GM18519 (cell line): ENCODE results near the gene FAM163B.

Experiments used
- ATAC-seq: cut with Tn5 transposase; IDR thresholded peaks from one replicate; pipeline ENCODE4 v1.9.1; 2021; ENCODE audit warnings: mild to moderate bottlenecking, moderate library complexity; ENCODE audit not compliant: unreplicated experiment, low FRiP score

The FAM163B gene

DNA sequence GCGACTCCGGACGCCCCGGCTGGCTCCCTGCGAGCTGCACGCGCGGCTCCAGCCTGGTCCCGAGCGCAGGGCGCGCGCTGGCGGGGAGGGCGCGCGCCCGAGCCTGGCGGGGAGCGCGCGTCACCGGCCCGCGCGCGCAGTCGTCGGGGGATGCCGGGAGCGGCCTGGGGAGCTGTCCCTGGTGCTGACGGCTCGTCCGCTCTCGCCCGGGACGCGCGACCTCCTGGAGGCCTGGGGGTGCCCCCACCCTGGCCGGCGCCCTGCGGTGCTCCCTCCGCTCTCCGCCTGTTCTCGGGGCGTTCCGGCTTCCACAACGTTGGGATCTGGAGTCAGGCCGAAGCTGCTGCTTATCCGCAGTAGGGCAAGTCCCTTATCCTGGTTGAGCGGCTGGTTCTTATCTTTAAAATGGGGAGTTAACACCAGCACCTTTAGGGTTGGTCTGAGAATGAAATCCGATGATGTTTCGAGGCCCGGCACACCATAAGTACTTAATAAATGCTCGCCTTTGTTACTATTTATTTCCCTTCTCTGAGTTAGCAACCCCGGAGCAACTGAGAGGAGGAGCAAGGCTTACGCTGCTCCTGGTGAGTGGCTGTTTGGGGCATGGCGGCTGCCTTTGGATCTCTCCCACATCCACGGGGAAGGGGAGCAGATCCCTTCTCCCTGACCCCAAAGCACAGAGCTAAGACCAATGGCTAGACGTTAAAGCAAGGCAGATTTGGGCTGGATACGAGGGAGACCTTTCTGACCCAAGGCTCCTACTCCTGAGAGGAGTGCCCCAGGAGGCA, at the start of gene FAM163B:
Gene FAM163B, minus strand, starts transcription at position 79 of the 788 bp plus-strand sequence. CDS start 29,166 bp downstream, outside the sequence.
- no peak for ATAC-seq

DNA sequence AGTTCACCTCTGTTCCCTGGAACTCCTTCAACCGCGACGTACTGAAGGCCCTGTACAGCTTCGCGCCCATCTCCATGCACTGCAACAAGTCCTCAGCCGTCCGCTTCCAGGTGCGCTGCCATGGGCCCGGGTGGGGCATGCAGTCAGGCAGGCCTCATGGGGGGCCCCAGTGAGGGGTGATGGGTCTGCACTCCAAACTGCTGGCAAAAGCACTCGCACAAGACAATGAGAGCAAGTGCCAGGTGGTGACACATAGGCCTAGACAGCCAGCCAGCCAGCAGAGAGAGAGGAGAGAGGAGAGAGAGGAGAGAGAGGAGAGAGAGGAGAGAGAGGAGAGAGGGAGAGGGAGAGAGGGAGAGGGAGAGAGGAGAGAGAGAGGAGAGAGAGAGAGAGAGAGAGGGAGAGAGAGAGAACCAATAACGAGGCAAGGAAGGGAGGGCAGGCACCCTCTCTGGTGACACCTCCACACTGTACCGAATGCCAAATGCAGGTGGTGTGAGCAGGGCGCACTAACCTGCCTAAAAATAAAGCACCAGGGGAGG, 48.0 kb upstream of the FAM163B start:
- ATAC-seq = no peak

DNA sequence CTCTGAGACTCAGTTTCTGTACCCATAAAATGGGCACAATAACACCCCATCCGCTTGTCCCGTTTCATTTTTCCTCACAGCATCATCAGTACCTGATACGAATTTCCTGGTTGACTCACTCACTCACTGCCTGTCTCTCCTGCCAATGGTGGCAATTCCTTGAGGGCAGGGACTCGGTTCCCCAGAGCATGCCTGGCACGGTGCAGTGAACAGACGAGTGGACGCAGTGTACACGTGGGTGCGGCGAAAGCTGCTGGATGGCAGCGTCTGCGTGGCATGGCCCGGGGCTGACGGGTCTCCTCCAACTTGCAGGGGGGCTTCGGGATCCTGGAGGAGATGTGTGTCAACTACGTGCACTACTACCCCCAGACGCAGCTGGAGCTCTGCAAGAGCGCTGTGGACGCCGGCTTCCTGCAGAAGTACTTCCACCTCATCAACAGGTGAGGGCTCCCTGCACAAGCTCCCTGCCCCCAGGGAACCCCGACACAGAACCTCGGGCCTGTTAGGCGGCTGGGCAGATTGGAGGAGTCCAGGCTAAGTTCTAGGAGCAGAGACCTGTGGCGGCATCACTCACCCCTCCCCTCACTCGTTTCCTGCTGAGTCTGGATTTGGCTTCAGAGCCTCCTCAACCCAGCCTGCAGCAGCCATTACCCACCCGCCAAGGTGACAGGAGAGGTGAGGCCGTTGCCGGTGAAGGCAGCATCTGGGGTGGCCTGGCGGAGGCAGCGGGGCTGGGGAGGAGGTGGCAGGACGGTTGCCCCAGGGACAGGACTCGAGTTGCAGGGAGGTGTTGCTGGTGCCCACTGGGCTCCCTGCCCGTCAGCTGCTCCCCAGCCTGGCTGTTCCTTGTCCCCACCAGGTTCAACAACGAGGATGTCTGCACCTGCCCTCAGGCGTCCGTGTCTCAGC, 47.3 kb upstream of the FAM163B start:
- no peak for ATAC-seq

DNA sequence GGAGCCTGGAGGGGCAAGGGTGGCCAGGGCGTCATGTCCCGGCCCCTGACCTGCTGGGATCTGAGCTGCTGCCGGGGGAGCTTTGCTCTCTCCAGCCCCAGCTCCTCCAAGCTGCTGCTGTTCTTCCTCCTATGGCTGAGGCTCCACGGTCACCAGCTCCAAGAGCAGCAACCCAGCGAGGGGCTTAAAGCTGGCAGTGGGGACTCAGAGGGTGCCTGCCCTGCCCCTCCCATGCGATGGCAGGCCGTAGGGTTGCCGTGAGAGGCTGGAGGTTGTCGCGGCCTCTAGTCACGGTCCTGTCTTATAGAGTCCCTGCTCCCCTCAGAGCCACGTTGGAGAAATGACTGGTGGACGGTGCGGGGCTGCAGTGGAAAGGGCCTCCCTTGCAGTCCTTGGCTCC, 46.5 kb upstream of the FAM163B start:
- no peak for ATAC-seq

DNA sequence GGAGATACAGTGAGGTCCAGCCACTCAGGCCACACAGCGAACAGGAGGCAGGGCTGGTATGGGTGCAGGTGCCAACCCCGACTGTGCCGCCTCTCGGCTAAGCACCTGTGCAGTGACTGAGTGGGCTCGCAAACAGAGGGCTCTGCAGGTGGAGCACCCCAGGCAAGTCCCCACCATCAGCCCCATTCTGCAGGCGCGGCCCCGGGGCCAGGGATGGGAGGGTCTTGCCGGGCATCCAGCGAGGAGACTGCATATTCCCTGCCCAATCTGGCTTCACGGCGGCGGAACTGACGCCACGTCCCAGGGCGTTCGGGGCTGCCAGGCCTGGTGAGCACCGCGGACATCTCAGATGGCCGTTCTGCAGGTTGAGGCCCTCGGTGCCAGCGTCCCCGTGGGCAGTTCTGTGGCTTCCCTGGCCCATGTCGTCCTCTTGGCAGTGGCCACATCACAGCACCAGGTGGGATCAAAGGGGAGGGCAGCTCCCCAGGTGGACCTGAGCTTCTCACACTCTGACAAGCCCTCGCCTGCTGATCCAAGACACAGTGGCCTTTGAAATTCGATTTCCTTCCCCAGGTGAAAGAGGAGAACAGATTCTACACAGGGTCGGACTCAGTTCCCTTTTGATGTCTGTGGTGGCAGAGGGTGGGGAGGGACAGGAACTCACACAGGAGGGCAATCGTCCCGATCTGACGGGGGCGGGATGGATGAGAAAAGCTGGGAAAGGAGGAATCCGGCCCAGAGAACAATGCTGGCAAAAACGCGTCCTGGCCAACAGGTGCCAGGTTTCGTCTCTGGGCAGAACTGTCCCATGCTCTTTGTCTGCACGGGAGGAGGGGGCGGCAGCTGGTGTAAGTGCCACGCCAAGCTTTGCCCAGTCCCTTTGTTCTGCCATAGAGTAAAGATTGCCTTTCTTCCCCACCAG, 45.8 kb upstream of the FAM163B start:
- no peak for ATAC-seq

DNA sequence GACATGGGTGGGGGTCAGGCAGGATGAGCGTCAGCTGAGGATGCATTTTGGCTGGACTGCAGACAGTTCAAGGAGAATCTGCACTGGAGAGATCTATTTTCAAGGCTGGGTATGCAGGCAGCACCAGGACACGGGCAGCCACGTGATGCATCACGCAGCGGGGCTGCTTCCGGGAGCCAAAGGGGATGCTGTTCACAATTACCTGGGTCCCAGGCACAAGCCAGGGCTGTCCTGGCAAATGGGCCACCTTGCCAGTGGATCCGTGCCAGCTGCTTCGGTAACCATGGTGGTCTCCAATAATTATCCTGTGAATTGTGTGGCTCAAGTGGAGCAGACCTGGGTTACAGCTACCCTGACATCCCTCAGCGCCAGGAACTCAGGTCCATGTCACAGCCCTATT, 44.4 kb upstream of the FAM163B start:
- ATAC-seq = no peak

DNA sequence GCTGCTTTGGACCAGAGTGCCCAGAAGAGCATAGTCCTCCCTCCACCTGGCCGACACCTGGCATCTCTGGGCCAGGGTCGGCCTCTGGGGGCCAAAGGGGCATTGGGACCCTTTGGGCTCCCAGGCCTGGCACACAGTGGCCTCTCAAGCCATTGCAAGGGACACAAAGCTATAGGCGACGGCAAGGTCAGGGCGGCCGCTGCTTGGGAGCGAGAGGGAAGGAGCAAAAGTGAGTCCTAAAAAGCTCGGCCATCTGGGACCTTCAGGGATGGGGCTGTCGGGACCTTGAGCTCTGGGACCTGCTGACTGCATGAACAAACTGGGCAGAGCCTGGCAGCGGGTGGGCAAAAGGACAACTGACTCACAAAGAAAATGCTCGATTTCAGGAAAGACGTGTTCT, 40.8 kb upstream of the FAM163B start:
- no peak for ATAC-seq

DNA sequence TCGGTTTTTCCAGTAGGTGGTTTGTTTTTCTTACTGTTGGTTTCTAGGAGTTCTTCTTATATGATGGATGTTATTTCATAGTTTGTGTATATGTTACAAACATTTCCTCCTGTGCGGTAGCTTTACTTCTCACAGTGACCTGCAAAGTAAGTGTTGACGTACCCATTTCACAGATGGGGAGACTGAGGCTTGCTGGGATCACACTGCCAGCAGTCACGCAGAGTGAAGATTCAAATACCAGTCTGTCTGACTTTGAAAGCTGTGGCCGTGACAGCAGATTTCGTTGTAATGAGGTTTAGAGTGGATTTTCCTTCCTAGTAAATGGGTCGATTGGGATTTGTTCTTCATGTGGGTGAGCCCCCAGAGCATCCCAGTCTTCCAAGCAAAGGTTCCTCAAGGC, 40.0 kb upstream of the FAM163B start:
- ATAC-seq = no peak

DNA sequence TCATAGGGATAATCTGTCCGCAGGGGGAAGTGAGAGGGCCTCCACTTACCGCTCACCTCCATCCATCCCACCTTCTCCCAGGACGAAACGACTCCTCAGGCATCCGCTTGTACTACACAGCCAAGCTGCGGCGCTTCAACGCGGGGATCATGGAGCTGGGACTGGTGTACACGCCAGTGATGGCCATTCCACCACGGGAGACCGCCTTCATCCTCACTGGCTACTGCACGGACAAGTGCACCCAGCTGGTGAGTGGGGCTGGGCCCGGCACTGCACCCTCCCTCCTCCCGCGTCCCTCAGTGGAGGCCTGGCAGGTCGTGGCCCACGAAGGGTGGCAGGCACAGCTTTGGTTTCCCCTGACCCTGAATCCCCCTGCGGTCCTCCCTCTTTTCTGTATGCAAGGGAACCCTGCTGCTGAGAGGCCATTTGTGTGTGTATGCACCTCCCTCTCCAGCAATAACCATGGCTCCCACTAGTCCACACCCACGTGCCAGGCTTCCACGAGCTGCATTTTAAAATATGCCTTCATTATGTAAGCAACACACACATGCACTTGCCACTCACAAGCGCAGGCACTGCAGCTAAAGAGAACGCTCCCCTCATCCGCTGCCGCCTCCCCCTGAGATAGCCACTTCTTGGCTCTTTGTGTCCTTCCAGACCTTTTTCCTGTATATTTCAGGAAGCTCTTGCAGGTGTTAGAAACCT, 38.7 kb upstream of the FAM163B start:
- no peak for ATAC-seq

DNA sequence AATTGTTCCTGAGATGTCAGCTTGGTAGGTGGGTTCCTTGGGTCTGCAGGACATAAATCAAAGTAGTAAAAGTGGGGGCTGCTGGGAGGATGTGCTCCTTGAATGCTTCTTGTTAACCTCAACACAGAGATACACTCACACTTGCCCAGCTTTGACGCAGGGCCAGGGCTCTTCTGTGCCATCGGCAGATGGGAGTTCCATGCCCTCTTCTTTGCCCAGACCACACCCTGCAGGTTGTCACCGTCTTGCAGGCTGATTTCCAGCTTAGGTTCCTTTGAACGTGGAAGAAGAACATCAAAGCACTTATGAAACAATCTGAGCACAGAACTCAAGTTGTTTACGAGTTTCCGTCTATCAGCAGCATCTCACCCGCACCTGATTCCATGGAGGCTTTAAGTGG, 38.0 kb upstream of the FAM163B start:
- no peak for ATAC-seq

DNA sequence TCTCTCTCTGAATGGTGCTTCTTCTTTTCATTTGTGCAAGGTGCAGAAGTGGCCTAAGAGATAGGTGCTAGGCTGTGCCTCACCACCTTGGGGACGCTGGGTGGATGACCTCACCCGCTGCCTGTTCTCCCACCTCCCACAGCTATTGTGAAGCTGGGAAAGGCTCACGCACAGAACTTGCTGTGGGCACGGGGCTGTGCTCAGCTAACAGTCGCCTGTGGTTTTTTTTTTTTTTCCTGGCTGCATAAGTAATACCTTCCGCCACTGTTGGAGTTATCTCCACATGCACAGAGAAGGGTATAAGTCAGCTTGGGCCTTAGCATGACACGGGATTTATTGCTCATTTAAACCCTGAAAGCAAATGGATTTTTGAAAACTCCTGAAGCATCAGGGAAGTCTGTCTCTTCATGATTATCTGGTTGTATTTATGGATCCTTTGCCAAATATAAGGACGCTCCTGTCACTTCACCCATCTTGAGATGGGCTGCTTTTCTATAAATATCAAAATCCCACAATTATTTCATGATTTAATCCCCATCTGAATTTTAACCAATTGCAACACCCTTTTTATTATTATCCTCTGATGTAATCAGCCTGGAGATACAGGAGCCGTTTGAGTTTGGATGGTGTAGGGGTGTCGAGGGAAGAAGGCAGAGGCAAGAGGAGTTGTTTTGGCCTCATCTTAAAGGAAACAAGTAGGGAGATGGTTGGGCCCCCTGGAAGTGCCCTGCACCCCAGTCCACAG, 36.0 kb upstream of the FAM163B start:
- no peak for ATAC-seq

DNA sequence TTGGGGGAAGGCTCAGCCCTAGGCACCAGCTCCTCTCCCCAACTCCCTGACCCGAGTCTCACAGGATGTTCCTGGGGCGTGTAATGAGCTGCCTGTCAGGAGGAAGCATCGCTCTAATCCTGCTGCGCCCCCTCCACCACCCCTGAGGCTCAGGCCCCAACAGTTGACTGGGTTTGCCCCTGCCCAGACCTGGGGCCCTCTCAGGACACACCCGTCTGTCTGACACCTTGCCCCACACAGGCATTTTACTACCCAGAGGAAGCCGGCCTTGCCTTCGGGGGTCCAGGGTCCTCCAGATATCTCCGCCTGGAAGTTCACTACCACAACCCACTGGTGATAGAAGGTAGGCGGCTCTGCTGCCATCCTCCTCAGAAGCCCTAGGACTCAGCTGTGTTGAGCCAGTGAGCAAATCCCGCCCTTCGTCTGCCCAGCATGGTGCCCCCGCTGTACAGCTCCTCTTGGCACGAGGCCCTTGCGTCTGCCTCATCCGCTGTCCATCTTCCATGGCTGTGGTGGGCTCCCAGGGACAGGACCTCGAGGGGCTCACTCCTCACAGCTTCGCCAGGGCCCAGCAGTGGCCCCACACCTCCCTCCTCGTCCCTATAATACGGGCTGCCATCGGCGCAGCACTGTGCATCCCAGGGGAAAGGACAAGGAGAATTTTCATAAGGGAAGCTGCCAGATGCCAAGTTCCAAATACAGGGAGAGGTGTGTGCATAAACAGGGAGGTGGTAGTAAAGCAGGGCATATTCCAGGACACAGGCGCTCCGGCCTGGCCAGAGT, 35.0 kb upstream of the FAM163B start:
- no peak for ATAC-seq

DNA sequence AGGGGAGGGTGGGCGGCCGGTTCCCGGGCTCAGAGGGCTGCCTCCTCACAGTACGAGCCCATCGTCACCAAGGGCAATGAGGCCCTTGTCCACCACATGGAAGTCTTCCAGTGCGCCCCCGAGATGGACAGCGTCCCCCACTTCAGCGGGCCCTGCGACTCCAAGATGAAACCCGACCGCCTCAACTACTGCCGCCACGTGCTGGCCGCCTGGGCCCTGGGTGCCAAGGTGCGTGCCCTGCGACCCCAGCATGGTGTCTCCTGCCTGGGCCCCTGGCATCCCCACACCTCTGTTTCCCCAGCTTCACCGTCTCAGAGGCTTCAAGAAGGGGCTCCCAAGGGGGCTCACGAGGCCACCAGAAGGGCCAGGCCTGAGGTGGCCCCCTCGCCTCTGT, 34.2 kb upstream of the FAM163B start:
- ATAC-seq = no peak

DNA sequence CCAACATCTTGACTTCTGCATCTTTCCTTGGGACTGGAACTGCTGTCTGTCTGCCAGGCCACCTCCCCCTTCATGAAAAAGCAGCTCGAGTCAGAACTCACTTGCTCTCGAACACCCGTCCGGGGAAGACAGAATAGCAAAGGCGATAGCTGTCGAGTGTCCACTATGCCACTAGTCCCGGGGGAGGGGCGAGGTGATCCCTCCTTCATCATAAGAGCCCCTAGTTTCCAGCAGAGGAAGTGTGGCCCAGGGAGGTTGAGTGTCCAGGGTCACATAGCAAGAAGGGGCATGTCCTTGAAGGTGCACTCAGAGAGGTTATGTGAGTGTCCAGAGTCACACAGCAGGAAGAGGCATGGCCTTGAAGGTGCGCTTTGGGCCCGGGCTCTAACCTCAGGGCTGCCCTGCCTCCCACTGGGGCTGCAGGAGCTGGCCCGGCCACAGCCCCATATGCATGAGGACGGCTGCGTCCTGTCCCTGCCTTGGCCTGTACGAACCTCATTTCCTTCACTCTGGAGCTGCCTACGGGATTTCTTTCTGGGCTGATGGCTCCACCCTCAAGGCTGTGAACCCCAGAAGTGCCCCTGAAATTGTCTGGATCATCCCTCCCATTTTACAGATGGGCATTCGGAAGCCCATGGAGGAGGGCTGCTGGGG, 33.6 kb upstream of the FAM163B start:
- ATAC-seq = no peak

DNA sequence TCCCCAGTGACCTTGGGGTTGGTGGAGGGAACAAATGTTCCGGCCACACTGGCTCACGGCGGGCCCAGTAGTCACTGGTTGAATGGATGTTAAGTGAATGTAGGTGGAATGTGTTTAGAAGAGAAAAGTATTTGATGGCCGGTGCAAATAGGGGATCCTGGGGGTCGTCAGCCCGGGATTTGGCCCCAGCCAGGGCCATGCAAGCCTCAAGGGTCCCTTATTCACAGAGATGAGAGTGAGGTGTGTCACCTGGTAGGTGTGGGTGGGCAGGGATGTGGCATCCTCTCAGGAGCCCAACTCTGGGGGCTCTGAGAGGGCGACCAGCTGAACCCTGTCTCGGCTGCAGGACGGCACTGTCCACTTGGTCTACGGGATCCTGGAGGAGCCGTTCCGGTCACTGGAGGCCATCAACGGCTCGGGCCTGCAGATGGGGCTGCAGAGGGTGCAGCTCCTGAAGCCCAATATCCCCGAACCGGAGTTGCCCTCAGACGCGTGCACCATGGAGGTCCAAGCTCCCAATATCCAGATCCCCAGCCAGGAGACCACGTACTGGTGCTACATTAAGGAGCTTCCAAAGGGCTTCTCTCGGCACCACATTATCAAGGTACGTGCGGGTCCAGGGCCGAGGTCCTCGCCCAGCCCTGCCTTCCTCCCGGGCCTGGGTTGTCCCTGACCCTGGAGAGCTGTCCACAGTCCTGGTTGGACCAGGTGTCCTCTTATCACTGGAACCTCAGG, 32.8 kb upstream of the FAM163B start:
- no peak for ATAC-seq

DNA sequence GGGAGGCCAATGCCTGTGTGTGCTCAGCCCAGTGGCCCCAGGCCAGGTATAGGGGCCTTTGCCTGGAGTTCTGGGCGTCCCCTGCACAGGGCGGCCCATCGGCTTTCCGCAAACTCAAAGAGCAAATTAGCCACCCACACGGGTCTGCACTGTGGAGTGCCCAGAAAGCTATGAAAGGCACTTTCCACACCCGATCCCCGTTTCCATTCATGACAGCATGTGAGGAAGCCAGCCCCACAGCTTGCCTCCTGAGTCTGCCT, 32.1 kb upstream of the FAM163B start:
- no peak for ATAC-seq

DNA sequence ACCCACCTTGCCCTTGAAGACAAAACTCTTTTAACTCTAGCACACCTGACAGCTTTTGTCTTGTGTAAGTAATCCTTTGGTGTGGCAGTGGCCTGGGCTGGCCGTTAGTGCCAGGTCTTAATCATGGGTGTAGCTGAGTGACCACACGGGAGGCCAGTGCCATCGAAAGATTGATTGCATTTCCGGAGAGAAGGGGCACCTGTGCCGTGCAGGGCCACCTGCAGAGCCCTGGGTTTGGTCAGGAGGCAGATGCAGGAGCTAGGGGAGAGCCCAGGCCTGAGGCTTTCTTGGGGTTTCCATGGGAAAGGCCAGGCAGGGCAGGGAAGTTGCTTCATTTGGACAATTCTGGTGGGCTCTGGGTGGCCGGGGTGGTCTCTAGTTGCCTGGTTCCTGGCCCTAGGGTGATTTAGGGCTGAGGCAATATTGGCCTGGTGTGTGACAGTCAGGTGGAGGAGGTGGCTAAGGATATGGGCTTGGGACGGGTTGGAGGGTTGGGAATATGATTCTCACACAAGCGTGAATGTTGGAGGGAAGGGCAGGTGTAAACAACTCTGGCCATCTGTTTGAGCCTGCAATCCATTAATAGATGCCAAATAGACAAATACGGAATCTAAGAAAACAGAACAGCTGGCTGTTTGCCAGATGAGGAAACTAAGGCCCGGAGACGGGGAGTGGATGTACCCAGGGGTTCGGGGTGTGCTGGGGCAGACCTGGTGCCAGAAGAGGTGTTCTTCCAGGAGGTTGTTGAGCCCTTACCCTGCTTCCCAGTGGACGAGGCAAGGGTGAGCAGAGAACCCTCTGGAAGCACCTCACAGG, 31.6 kb upstream of the FAM163B start:
- ATAC-seq = no peak
